GM18502 (cell line): ENCODE data around the gene CORO1C.
"Not testable (repeated sequence)": the region's sequence is repeated elsewhere in the genome, so short reads cannot be mapped to it uniquely, and the experiment has no call there.

ENCODE experiments used
- ATAC-seq: cut with Tn5 transposase; IDR thresholded peaks from one replicate; pipeline ENCODE4 v1.9.1; 2021; ENCODE audit warnings: mild to moderate bottlenecking; ENCODE audit not compliant: unreplicated experiment, poor library complexity

Gene CORO1C

GRCh38 chr12:108654622-108655021 is 76.7 kb downstream of the CORO1C start:
- ATAC-seq, result not testable (repeated sequence)

- ATAC-seq, result no peak
These were observed 77.4 kb downstream of the CORO1C start for GRCh38 chr12:108653922-108654321.

DNA sequence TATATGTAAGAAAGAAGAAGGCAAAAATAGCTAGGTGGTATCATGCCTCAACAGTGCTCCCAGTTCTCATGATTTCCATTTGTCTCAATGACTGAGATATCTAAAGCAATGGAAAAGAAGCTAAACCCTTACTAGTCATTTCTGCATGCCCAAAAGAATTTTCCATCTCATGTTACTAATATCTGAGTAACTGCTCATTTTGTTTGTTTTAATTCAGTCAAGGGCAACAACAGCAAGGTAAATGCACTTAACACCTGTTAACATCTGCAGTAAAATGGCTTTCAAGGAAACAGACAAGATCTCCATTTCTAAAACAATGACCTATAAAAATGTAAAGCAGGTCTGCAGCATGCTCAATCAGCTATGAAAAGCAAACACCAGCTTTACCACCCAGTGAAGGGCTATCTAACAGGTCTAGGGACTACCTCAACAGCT is 78.2 kb downstream of the CORO1C start:
- ATAC-seq, result no peak

DNA sequence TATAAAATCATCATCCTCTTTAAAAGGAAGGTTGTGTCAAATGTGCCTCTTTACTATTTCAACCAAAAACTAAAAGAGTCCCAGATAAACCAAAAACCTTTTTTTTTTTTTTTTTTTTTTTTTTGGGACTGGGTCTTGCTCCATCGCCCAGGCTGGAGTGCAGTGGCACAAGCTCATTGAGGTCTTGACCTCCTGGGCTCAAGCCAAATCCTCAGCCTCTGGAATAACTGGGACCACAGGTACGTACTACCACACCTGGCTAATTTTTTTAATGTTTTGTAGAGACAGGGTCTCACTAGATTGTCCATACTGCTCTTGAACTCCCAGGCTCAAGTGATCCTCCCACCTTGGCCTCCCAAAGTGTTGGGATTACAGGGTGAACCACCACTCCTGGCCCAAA is 81.2 kb downstream of the CORO1C start:
- ATAC-seq, result no peak

DNA sequence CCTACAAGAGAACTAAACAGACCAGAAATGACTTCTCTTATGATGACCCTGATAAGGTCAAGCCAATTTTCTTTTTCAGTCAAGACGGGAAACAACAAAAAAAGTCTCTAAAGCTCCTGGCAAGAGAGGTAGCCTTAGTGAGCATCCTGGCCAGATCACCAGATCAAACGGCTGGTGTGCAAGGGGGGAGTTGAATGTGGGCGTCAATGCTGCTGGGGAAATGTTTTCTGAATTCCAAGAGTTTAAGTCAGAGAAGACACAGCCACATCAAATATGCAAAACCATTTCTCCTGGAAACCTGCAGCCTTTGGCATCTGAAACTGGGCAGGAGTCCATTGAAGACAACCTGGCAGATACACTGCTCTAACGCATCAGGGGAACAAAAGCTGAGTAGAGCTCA is 81.6 kb downstream of the CORO1C start:
- no peak for ATAC-seq

DNA sequence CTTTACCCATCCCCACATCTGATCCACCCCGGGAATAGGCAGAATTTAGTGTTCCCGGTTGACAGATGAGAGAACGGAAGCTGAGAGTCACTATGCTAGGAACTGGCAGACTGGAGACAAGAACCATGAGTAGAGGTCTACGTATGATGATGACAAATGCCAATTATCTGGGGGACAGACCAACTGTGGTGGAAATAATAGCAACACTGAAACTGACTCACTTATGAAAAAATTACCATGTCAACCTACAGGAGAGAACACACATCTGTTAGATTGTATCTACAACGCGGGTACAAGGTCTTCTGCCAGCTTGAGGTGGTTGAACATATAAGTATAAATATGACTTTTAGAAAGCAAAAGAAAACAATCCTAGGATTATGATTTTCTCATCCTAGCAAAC is 82.2 kb downstream of the CORO1C start:
- no peak for ATAC-seq

GRCh38 chr12:108648371-108648770 is 82.9 kb downstream of the CORO1C start:
- ATAC-seq, result no peak

DNA sequence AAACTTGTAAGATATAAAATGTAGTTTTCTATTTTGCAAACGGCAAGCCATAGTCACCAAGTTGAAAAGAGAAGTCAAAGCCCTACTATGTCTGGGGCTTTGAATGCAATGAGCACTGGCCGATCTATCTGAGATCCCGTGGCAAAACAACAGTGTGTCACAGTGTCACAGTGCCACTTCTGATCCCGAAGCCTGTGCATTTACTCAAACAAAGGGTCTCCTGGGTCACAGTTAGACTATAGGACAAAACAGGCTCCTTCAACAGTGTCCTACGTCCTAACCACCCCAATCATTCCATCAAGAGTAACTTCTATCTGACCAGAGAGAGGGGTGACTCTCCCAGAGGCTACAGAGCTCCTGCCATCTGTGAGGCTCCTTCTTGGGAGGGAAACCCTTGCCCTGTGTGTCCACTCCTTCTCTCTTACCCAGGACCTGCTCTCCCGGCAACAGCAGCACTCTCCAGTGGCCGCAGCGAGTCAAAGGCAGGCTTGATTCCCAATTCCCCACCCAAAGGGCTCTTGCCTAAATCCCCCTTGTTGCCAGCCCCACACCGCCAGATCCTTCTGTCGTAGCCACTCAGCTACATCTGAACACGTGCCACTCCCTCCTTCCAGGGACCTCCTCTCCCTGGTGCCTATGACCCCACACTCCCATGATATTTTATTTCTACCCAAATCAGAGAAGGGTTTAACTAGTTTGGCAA is 83.6 kb downstream of the CORO1C start:
- ATAC-seq, result no peak

DNA sequence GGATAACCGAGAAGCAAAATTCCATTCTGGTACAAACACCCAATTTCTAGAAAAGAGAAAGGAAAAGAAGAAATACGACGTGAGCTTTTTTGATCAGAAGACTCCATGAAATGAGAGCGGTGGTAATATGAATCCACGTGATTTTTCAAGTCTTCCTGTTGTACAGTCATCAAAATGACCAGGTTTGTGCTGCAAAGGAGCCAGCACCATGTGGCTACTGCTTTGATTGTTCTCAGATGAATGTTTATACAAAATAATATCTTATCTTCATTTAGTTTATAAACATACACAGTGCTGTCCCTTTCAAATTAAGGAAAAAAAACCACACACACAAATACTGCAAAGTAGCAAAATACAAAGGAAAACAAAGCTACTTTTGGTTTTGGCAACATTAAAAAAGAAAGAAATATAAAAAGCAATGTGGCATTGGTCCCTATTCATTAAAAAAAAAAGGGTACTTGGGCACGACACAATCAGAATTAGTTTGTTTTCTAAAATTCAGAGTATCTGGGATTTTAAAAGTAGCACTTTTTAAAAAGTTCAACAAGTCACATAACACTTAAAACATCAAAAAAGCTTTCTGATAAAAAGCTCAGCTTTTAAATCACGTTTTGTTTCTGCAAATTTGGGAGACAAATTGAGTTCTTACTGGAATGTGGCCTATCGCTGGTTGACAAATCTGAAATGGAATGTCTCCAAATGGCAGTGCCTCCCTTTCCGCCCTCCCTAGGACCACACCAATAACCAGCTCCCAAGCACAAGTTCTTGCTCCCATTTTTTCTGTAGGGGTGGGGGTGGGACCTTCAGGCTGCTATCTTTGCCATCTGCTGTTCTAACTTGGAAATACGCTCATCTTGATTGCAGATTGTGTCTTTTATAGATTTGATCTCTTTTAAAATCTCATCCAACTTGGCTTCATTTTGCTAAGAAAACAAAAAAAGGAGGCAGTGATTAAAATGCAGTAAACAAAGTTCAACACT is 84.4 kb downstream of the CORO1C start:
- ATAC-seq, result no peak

- no peak for ATAC-seq
These were observed 85.4 kb downstream of the CORO1C start for GRCh38 chr12:108645686-108646599.

DNA sequence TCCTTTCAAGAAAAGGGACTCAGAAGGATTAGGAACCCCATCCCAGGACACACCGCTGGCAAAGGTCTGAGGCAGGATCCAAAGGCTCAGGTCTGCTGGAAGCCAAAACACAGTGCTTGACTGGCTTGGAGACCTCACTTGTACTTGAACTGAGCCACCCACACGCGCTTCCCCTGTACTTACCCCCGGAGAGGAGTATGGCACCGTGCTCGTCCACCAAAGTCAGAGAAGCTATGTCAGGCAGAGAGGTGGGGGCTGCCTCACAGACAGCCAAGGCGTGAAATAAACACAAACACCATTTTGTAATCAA is 86.6 kb downstream of the CORO1C start:
- no peak for ATAC-seq

GRCh38 chr12:108643941-108644810 is 87.1 kb downstream of the CORO1C start:
- ATAC-seq, result no peak

DNA sequence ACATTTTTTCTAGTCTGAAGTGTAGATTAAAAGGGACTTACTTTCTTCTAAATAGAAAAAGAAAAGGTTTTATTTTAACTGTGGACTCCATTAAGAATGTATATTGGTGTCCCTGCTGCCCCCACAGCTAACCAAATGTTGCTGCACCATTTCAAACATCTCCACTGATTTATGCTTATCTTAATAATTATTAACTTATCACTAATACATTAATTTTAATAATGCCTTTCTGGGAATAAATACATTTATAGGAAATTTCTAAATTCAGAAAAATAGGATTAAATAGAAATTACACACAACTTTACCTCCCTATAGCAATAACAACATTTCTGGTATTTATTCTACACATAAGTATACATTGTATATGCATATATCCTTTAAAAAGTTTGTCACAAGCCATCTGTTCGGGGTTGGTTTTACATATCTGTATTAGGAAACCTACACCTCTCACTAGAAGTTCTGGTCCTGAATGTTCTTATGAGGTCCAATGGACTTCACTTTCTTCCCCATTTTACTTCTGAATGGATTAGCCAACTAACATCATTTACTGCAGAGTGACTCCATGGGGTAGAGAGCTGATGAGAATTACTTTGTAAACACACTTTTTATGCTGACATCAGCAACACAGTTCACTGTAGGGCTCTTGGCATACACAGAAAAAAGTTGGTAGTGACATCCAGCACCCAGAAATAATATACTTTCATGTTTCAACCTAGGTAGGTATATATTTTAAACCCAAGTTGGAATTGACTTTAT is 88.2 kb downstream of the CORO1C start:
- no peak for ATAC-seq

- no peak for ATAC-seq
These were observed 88.9 kb downstream of the CORO1C start for GRCh38 chr12:108642269-108642870.

GRCh38 chr12:108641446-108642268 is 89.7 kb downstream of the CORO1C start:
- ATAC-seq, result no peak

GRCh38 chr12:108640802-108641445 is 90.4 kb downstream of the CORO1C start:
- ATAC-seq, result no peak
